GM23338 (cell line): ENCODE data around the gene TMEM179. TPM values are rescaled to one million over a fixed set of nuclear protein-coding genes. Genes with fewer than 3 reads are reported as not detected.

ENCODE experiments used
- ATAC-seq: fragments of 200-7000 bp; cut with Tn5 transposase; 3 replicates; pipeline ENCODE4 v1.9.1; 2020
- DNase-seq: peaks from one replicate; pipeline ENCODE4 v3.0.0-alpha.2; 2015; ENCODE audit warnings: low spot score
- H2AFZ ChIP-seq: fragments of 200-600 bp; sonication (generic); 2 replicates; pipeline ENCODE4 v1.8.0; 2016; ENCODE audit warnings: antibody characterized with exemption, mild to moderate bottlenecking, moderate library complexity
- H3F3A ChIP-seq: fragments of 200-600 bp; sonication (generic); replicated peaks from 2 replicates; pipeline ENCODE4 v1.8.0; 2017; ENCODE audit warnings: antibody characterized with exemption, mixed run types, low read depth
- H3K27ac ChIP-seq: fragments of 200-600 bp; sonication (generic); 2 replicates; pipeline ENCODE4 v1.6.1; 2016; ENCODE audit warnings: low read depth
- H3K27me3 ChIP-seq: fragments of 200-600 bp; sonication (generic); 2 replicates; pipeline ENCODE4 v1.8.0; 2016; ENCODE audit warnings: mild to moderate bottlenecking, mixed run types, moderate library complexity; ENCODE audit not compliant: insufficient read depth
- H3K36me3 ChIP-seq: fragments of 200-600 bp; sonication (generic); 2 replicates; pipeline ENCODE4 v1.8.0; 2016; ENCODE audit warnings: mild to moderate bottlenecking; ENCODE audit not compliant: insufficient read depth
- H3K4me1 ChIP-seq: fragments of 200-600 bp; sonication (generic); 2 replicates; pipeline ENCODE4 v1.8.0; 2016; ENCODE audit warnings: mild to moderate bottlenecking, moderate library complexity; ENCODE audit not compliant: insufficient read depth
- H3K4me2 ChIP-seq: fragments of 200-600 bp; sonication (generic); 2 replicates; pipeline ENCODE4 v1.7.1; 2017; ENCODE audit warnings: mixed run types
- H3K4me3 ChIP-seq: fragments of 200-600 bp; sonication (generic); 2 replicates; pipeline ENCODE4 v1.6.1; 2016; ENCODE audit warnings: mixed run types
- H3K79me2 ChIP-seq: fragments of 200-600 bp; sonication (generic); replicated peaks from 2 replicates; pipeline ENCODE4 v1.8.0; 2017; ENCODE audit warnings: mild to moderate bottlenecking; ENCODE audit not compliant: insufficient read depth
- H3K9me2 ChIP-seq: fragments of 200-600 bp; sonication (generic); 2 replicates; pipeline ENCODE4 v1.8.0; 2017; ENCODE audit not compliant: insufficient read depth
- H4K20me1 ChIP-seq: fragments of 200-600 bp; sonication (generic); replicated peaks from 2 replicates; pipeline ENCODE4 v1.8.0; 2017; ENCODE audit warnings: mild to moderate bottlenecking; ENCODE audit not compliant: insufficient read depth
- H3K27ac Mint-ChIP-seq: 2 replicates; pipeline ENCODE4 v1.8.0; 2020; ENCODE audit warnings: inconsistent platforms, mild to moderate bottlenecking, moderate library complexity, mixed read lengths
- H3K27me3 Mint-ChIP-seq: 3 replicates; pipeline ENCODE4 v1.8.0; 2022; ENCODE audit warnings: low read depth, mild to moderate bottlenecking, moderate library complexity, mixed read lengths, inconsistent platforms; ENCODE audit not compliant: insufficient read depth, poor library complexity
- H3K36me3 Mint-ChIP-seq: 3 replicates; pipeline ENCODE4 v1.8.0; 2021; ENCODE audit warnings: low read depth, mild to moderate bottlenecking, inconsistent platforms, moderate library complexity, mixed read lengths
- H3K4me1 Mint-ChIP-seq: 3 replicates; pipeline ENCODE4 v1.8.0; 2020; ENCODE audit warnings: mild to moderate bottlenecking, inconsistent platforms, mixed read lengths
- H3K4me3 Mint-ChIP-seq: 3 replicates; pipeline ENCODE4 v1.8.0; 2021; ENCODE audit warnings: moderate library complexity, mild to moderate bottlenecking, inconsistent platforms, mixed read lengths
- H3K9me3 Mint-ChIP-seq: 3 replicates; pipeline ENCODE4 v1.8.0; 2020; ENCODE audit warnings: moderate library complexity, mild to moderate bottlenecking, inconsistent platforms, mixed read lengths
- ETS1 ChIP-seq: IDR thresholded peaks from 2 replicates; pipeline ENCODE4 v1.6.1; 2016; ENCODE audit warnings: antibody characterized with exemption
- JUNB ChIP-seq: IDR thresholded peaks from one replicate; pipeline ENCODE4 v1.6.1; 2016; ENCODE audit warnings: antibody characterized with exemption; ENCODE audit not compliant: unreplicated experiment
- NANOG ChIP-seq: IDR thresholded peaks from 2 replicates; pipeline ENCODE4 v1.6.1; 2016; ENCODE audit warnings: antibody characterized with exemption, borderline replicate concordance
- REST ChIP-seq: IDR thresholded peaks from one replicate; pipeline ENCODE4 v1.6.1; 2018; ENCODE audit warnings: antibody characterized with exemption; ENCODE audit not compliant: unreplicated experiment
- ZNF114 ChIP-seq: fragments of 250-450 bp; sonication (Bioruptor Pico); IDR thresholded peaks from 2 replicates; pipeline ENCODE4 v1.5.0; 2020; ENCODE audit warnings: mild to moderate bottlenecking, moderate library complexity
- ZNF331 ChIP-seq: fragments of 250-450 bp; sonication (Bioruptor Pico); IDR thresholded peaks from 2 replicates; pipeline ENCODE4 v1.5.0; 2020; ENCODE audit warnings: low read depth, mild to moderate bottlenecking, moderate library complexity
- ZNF462 ChIP-seq: fragments of 250-450 bp; sonication (Bioruptor Pico); IDR thresholded peaks from 2 replicates; pipeline ENCODE4 v1.5.0; 2020; ENCODE audit warnings: mild to moderate bottlenecking, moderate library complexity
- polyA plus RNA-seq: library from polyadenylated mRNA; unstranded; fragments of >200 nt; fragmentation: Nextera tagmentation; extraction: Ambion mirVana; gene quantifications from 2 replicates; pipeline ENCODE4 v1.2.1, GENCODE V29; 2016
- total RNA-seq: library from RNA; depleted of rRNA; stranded (reverse); fragments of >200 nt; shearing (Covaris generic); gene quantifications from 2 replicates; pipeline ENCODE4 v1.2.3, GENCODE V29; 2014

TMEM179 gene
- total and polyA plus RNA-seq, 2 experiments from 2014 or later: 1.0 to 4.8 TPM

GRCh38 chr14:104597576-104597975 is 7.0 kb downstream of the TMEM179 start:
- Histone ChIP-seq H3K36me3 (no peaks in the 10 kb centered on the region), H3K27me3 (no peaks in the 10 kb centered on the region), H3K4me1 (no peaks in the 10 kb centered on the region), H3K4me3 (no peak overlapping the region), H3K4me2 (no peak overlapping the region), H3F3A (no peaks in the 10 kb centered on the region), H3K9me2 (no peaks in the 10 kb centered on the region), H3K27ac (no peak overlapping the region), H4K20me1 (no peaks in the 10 kb centered on the region), H2AFZ (no peak overlapping the region), H3K79me2 (no peaks in the 10 kb centered on the region)
- Mint-ChIP-seq H3K4me1 (peaks cover 3% of the 10 kb centered on the region; the same call in 1 of the 3 replicates), H3K27ac (no peak overlapping the region), H3K9me3 (no peaks in the 10 kb centered on the region; the same call in 2 of the 3 replicates), H3K4me3 (no peak overlapping the region), H3K36me3 (no peaks in the 10 kb centered on the region; the same call in 2 of the 3 replicates), H3K27me3 (peaks cover 9% of the 10 kb centered on the region)
- DNase-seq: no peak
- TF ChIP-seq ETS1: no peak
- no peak for TF ChIP-seq ZNF331 (CRISPR knock-in tag)
- TF ChIP-seq JUNB: no peak
- TF ChIP-seq NANOG: no peak
- TF ChIP-seq ZNF114 (CRISPR knock-in tag): no peak
- no peak for TF ChIP-seq ZNF462 (CRISPR knock-in tag)
- no peak for TF ChIP-seq REST
- no peak for ATAC-seq
